Omental fat pad (tissue), 4 donors: ENCODE measurements around the gene SPEM1. TPM values are rescaled to one million over a fixed set of nuclear protein-coding genes. Genes with fewer than 3 reads are reported as not detected.
A peak's percentile ranks its signal among the peaks of the same experiment; 100 is the strongest.

ENCODE experiments used
- ATAC-seq: fragments of 150-250 bp; one replicate; pipeline ENCODE4 v1.9.1; 2016; ENCODE audit warnings: mild to moderate bottlenecking, moderate library complexity; ENCODE audit not compliant: low FRiP score
- DNase-seq: peaks from one replicate; pipeline ENCODE4 v3.0.0-alpha.2; 2019; ENCODE audit warnings: low spot score
- total RNA-seq, 4 donors: library from RNA; depleted of rRNA; stranded (reverse); fragments of >200 nt; gene quantifications; one replicate each; pipeline ENCODE4 v1.1.0, GENCODE V29; 2016
- TF ChIP-seq, protein P1 (sequence below), 3 donors: fragments of 450-650 bp; IDR thresholded peaks; one replicate each; pipeline ENCODE4 v1.5.1; 2016 to 2017; ENCODE audit warnings: antibody characterized with exemption in 3 of 3, mild to moderate bottlenecking in 3 of 3, moderate library complexity in 2 of 3

SPEM1 gene
- total RNA-seq, 4 donors from 2014 or later, result not detected

- TF ChIP-seq, protein P1, sequence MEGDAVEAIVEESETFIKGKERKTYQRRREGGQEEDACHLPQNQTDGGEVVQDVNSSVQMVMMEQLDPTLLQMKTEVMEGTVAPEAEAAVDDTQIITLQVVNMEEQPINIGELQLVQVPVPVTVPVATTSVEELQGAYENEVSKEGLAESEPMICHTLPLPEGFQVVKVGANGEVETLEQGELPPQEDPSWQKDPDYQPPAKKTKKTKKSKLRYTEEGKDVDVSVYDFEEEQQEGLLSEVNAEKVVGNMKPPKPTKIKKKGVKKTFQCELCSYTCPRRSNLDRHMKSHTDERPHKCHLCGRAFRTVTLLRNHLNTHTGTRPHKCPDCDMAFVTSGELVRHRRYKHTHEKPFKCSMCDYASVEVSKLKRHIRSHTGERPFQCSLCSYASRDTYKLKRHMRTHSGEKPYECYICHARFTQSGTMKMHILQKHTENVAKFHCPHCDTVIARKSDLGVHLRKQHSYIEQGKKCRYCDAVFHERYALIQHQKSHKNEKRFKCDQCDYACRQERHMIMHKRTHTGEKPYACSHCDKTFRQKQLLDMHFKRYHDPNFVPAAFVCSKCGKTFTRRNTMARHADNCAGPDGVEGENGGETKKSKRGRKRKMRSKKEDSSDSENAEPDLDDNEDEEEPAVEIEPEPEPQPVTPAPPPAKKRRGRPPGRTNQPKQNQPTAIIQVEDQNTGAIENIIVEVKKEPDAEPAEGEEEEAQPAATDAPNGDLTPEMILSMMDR (IDR thresholded peaks at IDR 0.05), result no peak
- ATAC-seq, result no peak
- no peak for DNase-seq
These were observed 19.5 kb downstream of the SPEM1 start, which contains the start of gene FGF11 for GRCh38 chr17:7439462-7440112. TSS of gene FGF11 (plus strand) at chr17:7439512. CDS start at chr17:7439621, 109 bp downstream.

GRCh38 chr17:7440113-7440833 lies 20.1 kb downstream of the SPEM1 start:
- TF ChIP-seq, protein P1 (IDR thresholded peaks at IDR 0.05), result no peak
- ATAC-seq (no peak), DNase-seq (peak; percentile 57)

DNA sequence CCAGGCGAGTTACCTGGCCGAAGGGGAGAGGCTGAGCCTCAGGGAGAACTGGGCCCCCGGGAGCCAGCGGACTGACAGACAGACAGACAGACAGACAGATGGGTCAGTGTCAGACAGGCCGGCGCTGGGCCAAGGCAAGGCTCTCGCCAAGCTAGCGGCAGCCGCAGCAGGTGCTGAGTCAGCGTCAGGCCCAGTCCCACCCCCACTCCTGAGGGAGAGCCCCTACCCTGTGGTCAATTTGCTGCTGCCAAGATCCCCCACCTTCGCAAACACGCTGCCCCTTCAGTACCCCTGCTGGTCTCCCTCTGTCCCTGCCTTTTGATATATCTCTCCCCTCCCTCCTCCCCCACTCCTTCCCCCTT lies 20.7 kb downstream of the SPEM1 start:
- no peak for DNase-seq
- TF ChIP-seq, protein P1 (IDR thresholded peaks at IDR 0.05), result no peak
- ATAC-seq, result no peak

GRCh38 chr17:7441266-7441665 lies 21.1 kb downstream of the SPEM1 start:
- no peak for DNase-seq
- no peak for ATAC-seq
- TF ChIP-seq, protein P1 (IDR thresholded peaks at IDR 0.05), result no peak

- TF ChIP-seq, protein P1 (IDR thresholded peaks at IDR 0.05), result no peak
- no peak for ATAC-seq
These were observed 22.0 kb downstream of the SPEM1 start for GRCh38 chr17:7442142-7442541.

GRCh38 chr17:7443499-7444485 lies 23.7 kb downstream of the SPEM1 start:
- DNase-seq, result no peak
- TF ChIP-seq, protein P1 (IDR thresholded peaks at IDR 0.05), result no peak
- ATAC-seq, result no peak

More at GRCh38 chr17:7442142-7442541, 22.0 kb downstream of the SPEM1 start:
- DNase-seq, result no peak
